ENCODE measurements around the gene CREB3.

DNA sequence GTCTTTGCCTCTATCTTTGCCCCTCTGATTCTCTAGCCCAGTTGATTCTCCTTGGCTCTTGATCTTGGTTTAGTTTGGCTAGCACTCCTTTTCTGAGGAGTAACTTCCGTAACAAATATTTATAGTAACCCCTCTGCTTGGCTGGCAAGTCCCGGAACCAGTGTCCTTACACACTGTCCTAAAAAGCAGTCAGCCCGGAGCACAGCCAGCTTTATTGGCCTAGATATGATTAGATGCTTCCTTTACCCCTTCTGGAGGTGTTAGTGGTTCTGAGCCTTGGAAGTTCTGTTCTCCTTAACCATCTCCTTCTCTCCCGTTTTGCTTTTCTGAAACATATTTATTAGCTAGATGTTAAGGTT, 38.6 kb downstream of the CREB3 start:
- TF ChIP-seq, protein P1, sequence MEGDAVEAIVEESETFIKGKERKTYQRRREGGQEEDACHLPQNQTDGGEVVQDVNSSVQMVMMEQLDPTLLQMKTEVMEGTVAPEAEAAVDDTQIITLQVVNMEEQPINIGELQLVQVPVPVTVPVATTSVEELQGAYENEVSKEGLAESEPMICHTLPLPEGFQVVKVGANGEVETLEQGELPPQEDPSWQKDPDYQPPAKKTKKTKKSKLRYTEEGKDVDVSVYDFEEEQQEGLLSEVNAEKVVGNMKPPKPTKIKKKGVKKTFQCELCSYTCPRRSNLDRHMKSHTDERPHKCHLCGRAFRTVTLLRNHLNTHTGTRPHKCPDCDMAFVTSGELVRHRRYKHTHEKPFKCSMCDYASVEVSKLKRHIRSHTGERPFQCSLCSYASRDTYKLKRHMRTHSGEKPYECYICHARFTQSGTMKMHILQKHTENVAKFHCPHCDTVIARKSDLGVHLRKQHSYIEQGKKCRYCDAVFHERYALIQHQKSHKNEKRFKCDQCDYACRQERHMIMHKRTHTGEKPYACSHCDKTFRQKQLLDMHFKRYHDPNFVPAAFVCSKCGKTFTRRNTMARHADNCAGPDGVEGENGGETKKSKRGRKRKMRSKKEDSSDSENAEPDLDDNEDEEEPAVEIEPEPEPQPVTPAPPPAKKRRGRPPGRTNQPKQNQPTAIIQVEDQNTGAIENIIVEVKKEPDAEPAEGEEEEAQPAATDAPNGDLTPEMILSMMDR (IDR thresholded peaks at IDR 0.05) = no peak
- no peak for TF ChIP-seq POLR2A (IDR thresholded peaks at IDR 0.05)
- TF ChIP-seq EP300 (IDR thresholded peaks at IDR 0.05) = no peak
- peak in 1 of 2 donors; percentile 11 for TF ChIP-seq POLR2AphosphoS5 (IDR thresholded peaks at IDR 0.05)

All from upper lobe of left lung (tissue), 4 donors.